ENCODE measurements around the gene ORAI3.

GRCh38 chr16:31002250-31002700 is 53.4 kb downstream of the ORAI3 start:
- TF ChIP-seq ZNF398 (tag by site-specific recombination; IDR thresholded peaks at IDR 0.05) (no peak), ZNF248 (tag by site-specific recombination; IDR thresholded peaks at IDR 0.05) (no peak), CTCF (tag by site-specific recombination; IDR thresholded peaks at IDR 0.05) (no peak), HIC1 (tag by site-specific recombination; IDR thresholded peaks at IDR 0.05) (no peak), ZBTB11 (tag by site-specific recombination; conservative IDR thresholded peaks at IDR 0.05; ENCODE audit: low read depth) (no peak), BCL11B (tag by site-specific recombination; IDR thresholded peaks at IDR 0.05; ENCODE audit: low read depth) (no peak), ZNF639 (tag by site-specific recombination; IDR thresholded peaks at IDR 0.05) (no peak)
